H1 (cell line): ENCODE data around the gene DIDO1. TPM values are rescaled to one million over a fixed set of nuclear protein-coding genes. Genes with fewer than 3 reads are reported as not detected.

ENCODE experiments used
- BCL11A ChIP-seq, 2 experiments: IDR thresholded peaks; one replicate each; pipeline ENCODE4 v1.6.1; 2011; ENCODE audit warnings: low read depth in 2 of 2, low read length in 2 of 2, mild to moderate bottlenecking in 2 of 2
- CHD7 ChIP-seq: fragments of 300-600 bp; sonication (generic); IDR thresholded peaks from 2 replicates; pipeline ENCODE4 v1.7.1; 2012; ENCODE audit warnings: low read length, moderate library complexity, mild to moderate bottlenecking, inconsistent platforms; ENCODE audit not compliant: insufficient replicate concordance
- E2F6 ChIP-seq: IDR thresholded peaks from 2 replicates; pipeline ENCODE4 v1.6.1; 2012; ENCODE audit warnings: inconsistent platforms
- EGR1 ChIP-seq: IDR thresholded peaks from 2 replicates; pipeline ENCODE4 v1.6.1; 2011; ENCODE audit warnings: low read depth, low read length, borderline replicate concordance
- JUND ChIP-seq: IDR thresholded peaks from 2 replicates; pipeline ENCODE4 v1.6.1; 2011; ENCODE audit warnings: mild to moderate bottlenecking, improper control_type of control experiment, low read length
- NANOG ChIP-seq: IDR thresholded peaks from 2 replicates; pipeline ENCODE4 v1.6.1; 2011; ENCODE audit warnings: low read length, low read depth, mild to moderate bottlenecking, inconsistent platforms; ENCODE audit not compliant: insufficient read depth, poor library complexity, severe bottlenecking
- RFX5 ChIP-seq: IDR thresholded peaks from 2 replicates; pipeline ENCODE4 v1.6.1; 2011; ENCODE audit warnings: low read depth, low read length, improper control_type of control experiment, borderline replicate concordance
- RXRA ChIP-seq: IDR thresholded peaks from 2 replicates; pipeline ENCODE4 v1.6.1; 2011; ENCODE audit warnings: low read depth, mild to moderate bottlenecking, low read length, moderate library complexity; ENCODE audit not compliant: insufficient read depth
- SUZ12 ChIP-seq: fragments of 200-600 bp; sonication (generic); IDR thresholded peaks from 2 replicates; pipeline ENCODE4 v1.6.1; 2012; ENCODE audit warnings: mild to moderate bottlenecking, inconsistent platforms, low read length, moderate library complexity, mixed read lengths
- TAF1 ChIP-seq: IDR thresholded peaks from 2 replicates; pipeline ENCODE4 v1.6.1; 2011; ENCODE audit warnings: mild to moderate bottlenecking, low read depth, low read length
- polyA plus RNA-seq, 7 experiments: library from polyadenylated mRNA; depleted of rRNA in 3 of 7; stranded (reverse) in 5 of 7; unstranded in 2 of 7; fragments of >200 nt in 5 of 7; fragments of 200-250 nt in 2 of 7; gene quantifications; 1 replicate in 5 of 7; 2 replicates in 1 of 7; 4 replicates in 1 of 7; pipeline versions ENCODE4 v1.2.1 to v1.2.3, GENCODE V29; 2011 to 2013; ENCODE audit warnings: missing spikeins in 2 of 7, mixed read lengths in 2 of 7
- total RNA-seq: library from RNA; stranded (reverse); fragmentation: NEBNext Ultra II Directional; extraction: Animal tissue kit (Norgen Biotek cat#: 25700); gene quantifications from 2 replicates; pipeline ENCODE4 v1.2.1, GENCODE V29; 2021

Gene DIDO1
- total and polyA plus RNA-seq, 2 of the 8 experiments (the other 6 are each of a cell fraction or from before 2014, with no cell fraction given): 53.6 to 82.8 TPM

DNA sequence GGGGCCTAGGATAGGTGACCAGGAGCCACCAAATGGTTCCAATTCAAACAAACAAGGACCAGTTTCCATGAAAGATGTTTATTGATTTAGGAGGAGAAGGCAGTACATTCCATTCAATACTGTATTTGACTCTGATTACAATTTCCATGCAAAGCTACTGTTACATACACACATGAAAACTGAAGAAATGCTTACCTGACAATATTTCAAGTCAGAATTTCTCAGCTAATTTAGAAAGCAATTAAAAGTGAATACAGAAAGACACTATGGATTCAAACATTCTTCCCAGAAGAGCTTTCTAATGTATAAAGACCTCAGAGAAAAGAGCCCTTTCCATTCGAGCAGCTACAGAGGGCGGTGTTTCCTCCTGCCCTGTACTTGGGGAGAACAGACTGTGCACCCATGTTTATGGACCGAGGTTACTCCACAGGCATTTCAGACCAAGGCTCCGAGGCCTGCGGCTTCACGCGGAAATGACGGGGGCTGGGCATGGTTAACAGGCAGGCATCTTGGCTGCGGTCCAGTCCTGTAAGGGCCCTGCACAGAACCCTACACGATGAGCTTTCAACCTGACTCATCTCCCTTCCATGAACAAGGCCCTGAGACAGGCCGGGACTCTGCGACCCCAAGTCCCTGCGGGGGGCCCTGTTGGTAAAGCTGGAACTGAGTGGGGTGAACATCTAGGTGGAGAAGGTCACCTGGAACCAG is 39.0 kb downstream of the DIDO1 start (continued):
- TF ChIP-seq CHD7 (no peak), E2F6 (no peak), RFX5 (no peak), RXRA (no peak), BCL11A (IDR thresholded peaks at IDR 0.05; ENCODE audit: low read depth in 2 of 2, low read length in 2 of 2) (no peak), EGR1 (no peak), TAF1 (no peak), SUZ12 (no peak), NANOG (no peak), JUND (no peak)
